GM21367 (cell line): ENCODE data around the gene SLC4A5.

ENCODE experiments used
- ATAC-seq: cut with Tn5 transposase; IDR thresholded peaks from one replicate; pipeline ENCODE4 v1.9.1; 2021; ENCODE audit not compliant: unreplicated experiment

The SLC4A5 gene

DNA sequence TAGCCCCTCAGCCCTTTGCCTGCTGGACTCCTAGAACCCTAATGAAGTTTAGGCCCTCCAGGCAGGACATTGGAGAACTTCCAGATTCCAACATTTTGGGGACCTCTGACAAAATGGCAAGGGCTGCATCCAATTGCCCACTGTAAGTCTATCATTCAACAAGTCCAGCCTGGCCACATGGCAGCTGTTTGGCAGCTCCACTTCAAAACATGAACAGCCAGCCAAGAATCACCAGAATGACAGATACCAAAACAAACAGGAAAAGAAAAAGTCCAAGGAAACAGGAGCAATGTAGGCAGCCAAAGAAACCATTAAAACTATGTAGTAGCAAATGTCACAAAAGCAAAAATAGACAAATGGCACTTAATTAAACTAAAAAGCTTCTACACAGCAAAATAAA is 25.5 kb downstream of the SLC4A5 start:
- ATAC-seq: no peak

DNA sequence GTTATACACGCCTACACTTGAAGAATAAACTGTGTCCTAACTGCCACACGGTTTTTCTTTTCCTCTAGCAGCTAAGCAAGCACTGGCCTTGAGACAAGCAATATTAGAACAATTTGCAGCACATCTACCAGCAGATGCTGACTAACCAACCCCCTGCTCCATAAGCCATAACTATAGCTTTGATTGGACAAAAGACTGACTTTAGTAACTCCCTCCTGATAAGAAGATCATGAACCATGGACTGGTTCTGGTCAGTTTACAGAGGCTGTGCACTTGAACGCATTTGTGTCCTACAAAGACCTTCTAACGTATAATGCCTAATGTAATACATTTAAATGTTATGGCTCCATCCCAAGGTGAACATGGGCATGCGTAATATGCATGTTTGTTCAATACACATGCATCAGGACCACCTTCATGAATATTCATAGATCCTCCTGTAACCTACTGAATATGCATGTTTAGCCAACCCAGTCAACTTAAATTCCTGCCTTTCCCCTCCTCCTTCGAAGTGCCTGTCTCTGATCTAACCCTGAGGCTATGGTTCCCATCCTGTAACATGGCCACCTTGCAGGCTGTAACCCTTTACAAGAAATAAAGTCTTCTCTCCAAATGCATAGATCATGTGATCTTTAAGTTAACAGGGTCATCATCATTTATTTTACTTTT is 26.5 kb downstream of the SLC4A5 start:
- no peak for ATAC-seq

DNA sequence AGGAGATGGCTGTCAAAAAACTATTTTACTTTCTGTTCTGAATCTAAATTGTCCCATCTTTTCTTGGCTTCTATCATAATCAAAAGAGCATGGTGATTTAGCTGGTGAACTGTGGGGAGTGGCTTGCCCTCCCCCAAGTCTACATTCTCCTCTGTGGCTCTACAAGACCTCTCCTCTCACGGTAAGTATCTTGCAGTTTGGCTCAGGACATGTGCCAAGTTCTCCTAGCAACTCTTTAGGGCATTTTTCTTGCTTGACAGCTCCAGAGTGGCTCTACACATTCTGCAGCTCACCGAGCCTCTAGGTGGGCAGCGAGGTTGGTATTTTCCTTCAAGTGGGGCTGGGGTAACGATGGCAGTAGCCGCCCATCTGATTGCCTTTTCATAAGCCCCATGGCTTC is 29.1 kb downstream of the SLC4A5 start:
- ATAC-seq: no peak

DNA sequence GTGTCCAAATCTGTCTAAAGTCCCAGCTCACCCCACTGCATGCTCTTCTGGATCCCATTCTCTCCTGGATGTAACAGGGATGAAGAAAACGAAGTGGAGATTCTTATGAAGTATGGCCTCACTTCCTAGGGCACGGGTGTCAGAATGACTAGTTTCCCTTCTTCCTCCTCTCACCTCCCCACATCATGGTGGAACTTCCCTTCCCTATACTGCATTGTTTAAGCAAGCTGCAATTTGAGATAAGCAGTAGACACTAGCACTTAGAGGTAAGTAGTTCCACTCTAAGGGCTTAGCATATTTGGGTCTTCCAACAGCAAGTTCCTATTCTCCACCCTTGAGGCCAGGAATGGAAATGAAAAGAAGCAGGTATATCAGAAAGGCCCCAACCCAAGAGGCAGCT is 29.7 kb downstream of the SLC4A5 start:
- no peak for ATAC-seq

DNA sequence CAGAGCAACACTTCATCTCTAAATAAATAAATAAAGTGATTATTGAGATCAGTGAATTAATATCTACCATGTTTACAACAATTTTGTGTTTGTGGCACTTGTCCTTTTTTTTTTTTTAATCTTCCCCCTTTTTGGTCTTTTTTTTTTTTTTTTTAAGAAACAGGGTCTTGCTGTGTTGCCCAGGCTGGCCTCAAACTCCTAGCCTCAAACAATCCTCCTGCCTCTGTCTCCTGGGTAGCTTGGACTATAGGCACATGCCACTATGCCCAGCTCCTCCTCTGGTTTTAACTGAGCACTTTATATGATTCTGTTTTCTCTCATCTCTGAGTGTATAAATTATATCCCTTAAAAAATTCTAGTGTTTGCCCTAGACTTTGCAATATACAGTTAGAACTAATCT is 30.3 kb downstream of the SLC4A5 start:
- ATAC-seq: no peak

DNA sequence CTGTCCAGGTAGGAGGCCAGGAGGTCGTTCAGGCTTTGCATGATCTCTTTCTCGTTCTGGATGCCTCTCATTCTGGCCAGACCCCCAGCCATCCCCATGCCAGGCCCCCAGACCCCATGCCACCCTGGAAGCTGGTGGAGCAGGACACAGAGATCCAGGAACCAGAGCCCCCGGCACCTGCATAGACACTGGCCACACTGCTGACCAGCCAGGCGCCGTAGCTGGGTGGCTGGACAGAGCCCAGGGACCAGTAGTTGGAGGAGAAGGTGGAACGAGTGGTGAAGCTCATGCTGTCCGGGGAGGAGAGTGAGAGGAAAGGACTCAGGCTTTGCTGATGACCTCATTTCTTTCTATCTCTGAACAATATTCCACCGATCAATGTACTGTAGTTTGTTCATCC is 35.5 kb downstream of the SLC4A5 start:
- no peak for ATAC-seq

DNA sequence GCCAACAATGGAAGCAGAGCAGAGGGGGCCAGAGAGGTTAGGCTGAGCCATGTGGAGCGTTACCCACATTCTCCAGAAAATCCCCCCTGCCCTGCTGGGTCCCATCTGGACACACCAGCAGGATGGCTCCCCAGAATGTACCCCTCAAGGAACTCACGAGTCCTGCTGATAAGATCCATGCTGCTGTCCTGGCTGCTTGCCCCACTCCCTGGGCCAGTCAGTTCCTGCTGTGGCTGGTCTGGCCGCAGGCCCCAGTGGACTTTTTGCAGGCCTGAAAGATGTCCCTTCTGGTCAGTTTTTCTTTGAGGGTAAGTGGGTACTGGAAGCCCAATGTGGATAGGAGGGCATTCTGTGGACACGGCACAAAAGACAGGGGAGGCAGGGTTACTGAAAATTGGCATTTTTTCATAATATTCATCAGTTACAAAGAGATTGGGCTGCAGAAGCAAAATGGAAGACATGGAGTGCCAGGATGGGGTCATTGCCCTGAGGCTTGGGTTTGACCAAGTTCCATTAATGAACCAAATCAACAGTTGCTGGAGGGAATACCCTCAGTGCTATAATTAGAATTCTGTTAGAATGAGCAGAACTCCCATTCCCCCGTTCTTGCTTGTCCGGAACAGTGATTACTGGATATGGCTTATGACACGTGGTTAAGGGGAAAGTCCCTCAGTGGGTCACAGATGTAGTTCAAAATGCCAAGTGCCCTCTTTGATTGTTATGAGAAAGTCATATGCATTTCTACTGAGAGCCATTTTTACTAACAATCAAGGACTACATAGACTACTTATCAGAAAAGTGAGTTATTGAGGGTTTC is 38.7 kb downstream of the SLC4A5 start:
- ATAC-seq: no peak

DNA sequence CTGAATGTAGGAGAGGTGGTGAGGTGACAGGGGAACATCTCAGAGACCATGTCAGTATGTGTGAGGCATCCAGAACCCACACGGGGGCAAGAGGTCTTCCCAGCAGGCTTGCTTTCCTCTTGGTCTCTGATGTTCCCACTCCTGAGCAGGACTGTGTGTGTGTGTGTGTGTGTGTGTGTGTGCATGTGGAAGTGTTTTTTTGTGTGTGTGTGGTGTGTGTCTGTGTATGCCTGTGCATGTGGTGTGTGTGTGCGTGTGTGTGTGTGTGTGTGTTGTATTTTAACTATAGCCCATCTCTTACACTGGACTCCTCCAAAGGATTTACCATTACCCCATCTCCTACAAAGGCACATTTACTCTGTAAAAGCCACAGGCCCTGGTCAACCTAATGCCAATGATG is 40.4 kb downstream of the SLC4A5 start:
- ATAC-seq: no peak

DNA sequence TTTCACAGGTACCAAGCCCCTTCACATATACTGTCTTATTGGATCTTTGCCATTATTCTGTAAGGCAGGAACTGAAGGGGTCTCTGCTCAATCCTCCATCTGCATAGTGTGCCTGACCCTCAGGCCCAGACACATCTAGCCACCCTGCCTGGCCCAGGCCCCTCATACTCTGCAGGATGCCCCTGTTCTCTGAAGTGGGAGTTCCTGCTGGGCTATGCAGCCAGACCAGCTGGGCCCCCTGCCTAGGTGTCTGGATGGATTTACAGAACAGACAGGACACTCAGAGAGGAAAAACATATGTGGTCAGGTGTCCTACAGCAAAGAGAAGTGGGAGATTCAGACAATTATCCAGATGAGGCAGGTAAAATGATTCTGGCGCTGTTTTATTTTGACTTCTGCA is 42.0 kb downstream of the SLC4A5 start:
- no peak for ATAC-seq

DNA sequence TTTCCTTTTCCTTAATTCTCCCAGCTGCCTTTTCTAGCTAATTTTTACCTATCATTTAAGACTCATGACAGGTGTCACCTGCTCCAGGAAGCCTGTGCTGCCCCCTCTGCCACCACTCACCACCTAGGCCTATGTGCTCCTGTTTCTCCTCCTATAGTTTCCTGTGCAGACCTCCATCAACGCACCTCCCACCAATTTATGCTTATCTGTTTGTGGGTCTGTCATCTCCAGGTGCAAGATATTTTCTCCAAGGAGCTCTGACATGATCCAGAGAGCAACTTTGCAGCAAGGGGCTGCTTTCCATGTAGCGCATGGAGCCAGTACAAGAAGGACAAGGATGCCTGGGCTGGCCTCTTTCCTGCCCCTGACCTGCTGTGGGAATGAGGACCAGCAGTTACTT is 42.7 kb downstream of the SLC4A5 start:
- no peak for ATAC-seq

DNA sequence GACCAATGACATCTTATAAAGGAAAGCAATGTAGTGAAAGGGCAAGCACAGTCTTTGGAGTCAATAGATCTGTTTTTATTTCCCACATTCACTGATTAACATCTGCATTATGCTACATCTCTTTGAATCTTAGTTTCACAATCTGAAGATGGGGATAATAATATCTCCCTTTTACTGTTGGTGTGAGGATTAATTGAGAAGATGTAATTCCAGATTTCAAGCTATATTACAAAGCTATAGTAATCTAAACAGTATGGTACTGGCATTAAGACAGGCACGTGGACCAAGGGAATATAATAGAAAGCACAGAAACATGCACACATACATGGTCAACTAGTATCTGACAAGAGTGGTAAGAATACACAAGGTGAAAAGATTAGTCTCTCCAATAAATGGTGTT is 45.3 kb downstream of the SLC4A5 start:
- no peak for ATAC-seq

DNA sequence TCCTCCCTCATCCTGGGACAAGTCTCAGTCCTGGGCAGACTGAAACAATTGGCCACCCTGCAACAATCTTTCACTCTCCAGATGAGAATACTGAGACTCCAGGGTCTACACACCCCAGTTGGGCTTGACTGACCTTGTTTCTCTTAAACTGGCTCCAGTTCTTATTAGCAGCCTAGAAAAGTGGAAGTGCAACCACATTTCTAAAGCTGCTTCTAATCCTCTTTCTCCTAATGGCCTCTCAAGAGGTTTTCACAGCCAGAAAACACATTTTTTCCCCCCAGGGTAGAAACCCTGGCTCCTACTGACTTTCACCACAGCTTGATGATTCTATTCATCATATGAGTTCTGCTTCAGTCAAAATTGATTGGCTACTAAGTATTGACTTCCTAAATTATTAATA is 45.8 kb downstream of the SLC4A5 start:
- ATAC-seq: no peak

DNA sequence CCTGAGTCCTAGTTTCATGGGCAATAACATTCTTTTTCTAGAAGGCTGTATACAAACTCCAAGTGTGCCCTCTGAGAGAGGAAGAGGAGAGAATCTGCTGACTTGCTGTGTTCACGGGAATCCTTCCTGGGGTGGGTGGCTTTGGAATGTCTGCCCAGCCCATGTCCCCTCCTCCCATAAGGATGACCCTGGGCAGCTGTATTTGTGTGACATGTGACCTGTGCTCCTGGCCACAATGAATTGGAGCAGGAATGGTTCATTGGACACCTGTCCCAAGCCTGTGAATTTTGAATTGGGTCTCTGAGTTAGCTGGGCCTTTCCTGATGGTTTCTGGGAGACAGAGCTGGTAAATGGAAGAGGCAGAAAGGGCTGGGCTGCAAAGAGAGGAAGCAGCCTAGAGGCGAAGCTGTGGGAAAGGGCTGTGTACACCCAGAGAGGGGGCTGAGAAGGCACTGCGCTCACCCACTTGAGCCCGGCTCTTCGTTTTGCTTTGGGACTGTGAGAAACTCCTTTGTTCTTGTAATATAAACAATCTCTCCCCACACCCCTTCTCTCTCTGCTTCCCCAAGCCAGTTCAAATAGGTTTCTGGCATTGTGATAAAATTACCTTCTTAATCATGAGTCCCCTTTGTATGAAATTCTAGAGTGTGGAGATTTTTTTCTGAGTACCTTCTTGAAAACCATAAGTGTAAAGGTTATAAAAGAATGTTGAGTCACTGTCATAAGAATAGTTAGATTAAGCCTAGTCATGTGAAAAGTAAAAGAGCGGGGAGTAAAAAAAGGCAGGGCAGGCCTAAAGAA is 49.8 kb downstream of the SLC4A5 start:
- no peak for ATAC-seq

DNA sequence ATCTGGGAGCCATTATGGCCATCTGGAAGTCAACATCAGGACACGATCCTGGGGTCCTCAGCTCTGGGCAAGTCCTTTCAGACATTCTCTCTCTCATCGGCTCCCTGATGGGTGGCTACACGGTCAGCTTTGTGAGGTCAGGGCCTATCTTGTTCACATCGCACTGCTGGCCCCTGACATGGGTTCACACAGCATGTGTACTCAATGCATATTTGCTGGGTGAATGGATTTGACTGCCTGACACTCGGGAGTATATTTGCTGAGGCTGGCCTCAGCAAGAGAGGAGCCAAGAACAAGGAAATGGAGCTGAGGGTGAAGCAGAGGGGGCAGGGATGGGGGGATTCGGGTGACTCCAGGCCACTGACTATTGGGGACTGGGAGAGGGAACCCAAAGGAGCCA is 50.5 kb downstream of the SLC4A5 start:
- no peak for ATAC-seq

DNA sequence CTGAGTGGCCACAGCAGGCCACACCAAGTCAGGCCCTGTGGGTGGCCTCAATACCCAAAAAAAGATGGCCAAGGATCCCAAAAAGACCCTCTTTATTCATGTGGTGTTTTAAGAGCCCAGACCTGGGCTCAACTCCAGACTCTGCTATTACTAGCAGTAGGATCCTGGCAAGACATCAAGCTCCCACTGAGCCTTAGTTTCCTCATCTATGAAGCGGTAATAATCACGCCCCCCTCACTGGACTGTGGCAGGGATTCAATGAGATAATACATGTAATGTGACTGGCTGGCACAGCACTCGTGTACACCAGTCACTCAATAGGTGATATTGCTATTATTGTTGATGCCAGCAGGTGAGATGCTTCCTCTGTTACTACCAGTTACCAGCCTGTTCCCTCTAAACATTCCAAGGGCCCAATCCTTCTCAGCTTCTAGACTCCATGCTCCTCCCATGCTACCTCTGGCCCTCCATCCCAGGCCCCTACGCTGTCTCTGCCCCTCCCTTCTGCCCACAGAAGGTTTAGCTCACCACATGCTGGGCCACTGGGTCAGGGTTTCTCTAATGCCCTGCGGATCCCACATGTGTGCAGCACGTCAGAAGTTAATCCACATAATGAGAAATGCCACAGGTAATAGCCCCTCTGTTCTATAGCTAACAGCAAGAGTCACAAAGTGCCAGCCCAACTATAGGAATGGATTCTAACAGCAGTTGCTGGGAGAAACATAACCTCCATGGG is 51.2 kb downstream of the SLC4A5 start:
- no peak for ATAC-seq

DNA sequence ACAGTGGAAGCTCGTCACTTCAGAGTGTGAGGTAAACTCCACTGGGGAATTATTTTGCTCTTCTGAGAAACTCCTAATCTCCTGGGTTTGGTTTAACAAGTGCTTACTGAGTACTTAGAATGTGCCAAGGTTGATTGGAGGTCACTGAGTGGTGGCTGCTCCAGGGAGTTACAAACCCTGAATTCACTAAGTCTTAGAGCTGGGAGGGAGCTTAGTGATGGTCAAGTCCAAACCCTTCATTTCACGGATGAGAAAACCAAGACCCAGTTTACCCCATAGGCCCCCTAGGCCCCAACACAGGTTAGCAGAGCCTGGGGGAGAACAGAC is 52.0 kb downstream of the SLC4A5 start:
- ATAC-seq: no peak

DNA sequence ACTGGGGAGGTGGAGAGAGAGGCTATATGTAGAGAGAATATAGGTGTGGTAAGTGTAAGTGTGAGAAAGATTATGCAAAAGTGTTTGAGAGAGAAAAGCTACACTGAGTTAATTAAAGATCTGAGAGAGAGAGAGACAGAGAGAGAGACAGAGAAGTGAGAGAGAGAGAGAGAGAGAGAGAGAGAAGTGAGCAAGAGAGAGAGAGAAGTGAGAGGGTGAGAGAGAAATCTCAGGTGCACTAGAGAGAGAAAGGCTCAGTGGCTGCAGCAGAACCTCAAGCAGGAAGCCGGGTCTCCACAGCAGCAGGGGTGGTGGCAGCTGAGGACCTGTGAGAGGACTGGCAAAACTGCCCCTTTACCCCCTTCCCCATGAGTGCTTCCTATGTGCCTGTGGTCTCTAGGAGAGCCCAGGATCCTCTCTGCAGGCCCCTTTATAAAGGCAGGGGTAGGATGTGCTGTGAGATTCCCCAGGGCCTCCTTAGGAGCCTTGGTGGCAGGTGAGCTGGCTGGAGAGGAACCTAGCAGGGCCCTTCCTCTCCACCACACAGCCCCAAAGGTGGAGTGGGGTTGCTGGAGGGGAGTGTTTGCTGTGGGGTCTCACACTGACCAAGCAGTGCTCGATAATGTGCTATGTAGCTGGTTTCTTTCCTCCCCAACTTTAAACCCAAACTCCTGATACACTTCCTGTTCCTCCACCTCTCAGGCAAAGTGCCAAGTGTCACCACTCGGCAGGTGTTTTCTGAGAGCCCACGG is 52.6 kb downstream of the SLC4A5 start:
- no peak for ATAC-seq

DNA sequence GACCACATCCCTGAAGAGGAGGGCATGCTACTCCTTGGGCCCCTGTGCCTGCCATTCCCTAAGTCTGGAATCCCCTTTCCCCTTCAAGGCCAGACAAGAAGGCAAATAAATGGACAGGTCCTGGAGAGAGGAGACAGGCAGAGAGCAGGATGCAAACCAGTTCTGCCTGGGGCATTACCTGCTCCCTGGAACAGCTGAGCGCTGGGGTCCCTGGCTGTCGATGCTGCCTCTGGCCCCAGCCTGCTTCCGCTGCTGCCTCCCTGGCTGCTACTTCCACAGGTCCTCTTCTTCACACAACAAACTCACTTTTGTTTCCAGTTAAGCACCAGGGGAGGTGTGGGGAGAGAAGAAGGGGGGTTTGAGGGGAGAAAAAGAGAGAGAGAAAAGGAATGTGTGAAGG is 53.1 kb downstream of the SLC4A5 start:
- ATAC-seq: no peak

DNA sequence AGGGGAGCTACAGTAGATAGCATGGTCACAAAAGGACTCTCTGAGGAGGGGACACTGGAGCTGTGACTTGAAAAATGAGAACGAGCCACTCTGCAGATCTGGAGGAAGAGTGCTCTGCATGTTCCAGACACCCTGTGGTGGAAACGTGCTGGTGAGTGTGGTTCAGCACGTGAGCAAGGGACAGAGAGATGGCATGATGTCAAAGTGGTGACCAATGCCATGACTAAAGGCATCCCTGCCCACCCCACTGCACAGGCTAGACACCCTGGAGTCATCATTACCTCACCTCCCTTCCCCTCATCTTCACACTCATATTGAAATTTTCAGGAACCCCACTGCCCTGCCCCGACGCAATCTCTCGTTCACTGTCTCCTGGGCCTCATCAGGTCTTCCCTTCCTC is 56.5 kb downstream of the SLC4A5 start:
- no peak for ATAC-seq

DNA sequence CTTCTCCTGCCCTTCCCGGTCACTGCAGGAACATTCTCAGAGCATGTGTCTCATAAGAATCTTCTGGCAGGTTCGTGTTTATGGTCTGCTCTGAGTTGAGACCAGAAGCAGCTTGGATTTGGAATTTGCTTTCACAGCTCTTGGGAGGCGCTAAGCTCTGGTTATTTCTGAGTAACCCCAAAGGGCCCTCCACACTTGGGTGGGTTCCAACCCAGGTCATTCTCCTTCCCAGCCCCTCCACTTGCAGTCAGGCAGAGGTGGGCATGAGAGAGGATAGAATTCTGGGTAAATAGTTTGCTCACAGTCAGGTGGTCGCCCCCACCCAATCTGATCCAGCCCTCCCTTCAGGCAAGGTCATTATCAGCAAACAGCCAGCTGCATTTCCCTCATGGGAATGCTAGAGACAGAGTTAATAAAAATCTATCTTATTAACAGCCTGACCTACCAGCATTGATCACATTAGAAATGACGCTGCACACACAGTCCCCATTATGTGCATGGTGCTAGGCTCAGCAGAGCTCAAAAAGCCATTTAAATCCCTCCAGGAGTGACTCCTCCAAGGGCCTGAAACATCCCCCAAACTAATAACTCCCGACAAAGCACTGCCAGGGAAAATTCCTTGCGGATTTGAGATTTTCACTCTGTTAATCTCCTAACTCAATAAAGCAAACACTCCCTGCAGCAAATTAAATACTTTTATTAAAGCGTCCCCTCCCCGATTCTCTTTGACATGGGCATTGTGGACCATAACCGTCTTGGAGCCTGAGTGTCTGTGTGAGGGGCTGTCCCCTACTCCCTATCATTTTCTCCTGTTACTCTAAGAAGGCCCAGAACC is 61.9 kb downstream of the SLC4A5 start:
- no peak for ATAC-seq
